GM18505 (cell line): Measurements from ENCODE around the gene NR2F1-AS1.

Experiments used
- ATAC-seq: cut with Tn5 transposase; IDR thresholded peaks from one replicate; pipeline ENCODE4 v1.9.1; 2021; ENCODE audit not compliant: unreplicated experiment
- POLR2A ChIP-seq: IDR thresholded peaks from 4 replicates; pipeline ENCODE4 v1.6.1; 2011; ENCODE audit warnings: borderline replicate concordance; ENCODE audit not compliant: insufficient read depth, insufficient read length; ENCODE audit errors: extremely low read depth

NR2F1-AS1 gene

DNA sequence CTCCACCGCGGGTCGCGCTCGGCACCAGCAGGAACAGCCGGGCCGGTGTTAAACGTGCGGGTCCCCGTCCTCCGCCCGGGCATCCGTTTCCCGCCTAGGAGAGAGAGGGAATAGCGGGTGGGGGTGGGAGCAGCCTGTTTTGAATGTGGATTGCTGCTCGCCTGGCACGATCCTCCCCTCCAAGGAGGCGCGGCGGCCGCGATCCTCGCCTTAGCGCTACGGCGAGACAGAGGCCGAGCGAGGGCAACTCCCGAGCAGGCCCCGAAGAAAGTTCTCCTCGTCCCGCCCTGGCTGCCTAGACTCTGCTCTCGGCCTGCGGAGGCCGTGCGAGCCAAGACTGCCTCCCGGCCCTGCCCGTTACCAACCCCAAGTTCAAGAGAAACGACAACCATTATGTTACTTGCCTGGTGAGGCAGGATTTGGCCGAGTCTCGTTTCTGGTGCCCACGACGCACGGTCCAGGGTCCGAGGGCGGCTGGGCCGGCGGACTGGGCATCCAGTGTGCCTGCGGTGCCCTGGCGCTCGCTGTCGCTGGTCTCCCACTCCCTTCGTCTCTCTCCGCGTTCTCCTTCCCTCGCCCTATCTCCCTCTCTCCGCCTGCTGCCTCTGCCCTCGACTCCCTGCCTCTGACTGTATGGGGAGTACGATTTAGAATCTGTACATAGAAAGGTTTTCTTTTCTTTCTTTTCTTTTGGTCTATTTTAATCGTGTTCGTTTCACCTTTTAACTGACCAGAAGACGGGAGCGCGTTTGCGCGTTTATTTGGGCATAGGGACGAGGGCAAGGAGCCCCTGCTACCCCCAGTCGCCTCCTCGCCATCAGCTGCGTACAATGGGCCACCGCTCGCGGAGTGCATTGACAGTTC is 724 bp downstream of the NR2F1-AS1 start:
- no peak for TF ChIP-seq POLR2A
- ATAC-seq, result no peak

DNA sequence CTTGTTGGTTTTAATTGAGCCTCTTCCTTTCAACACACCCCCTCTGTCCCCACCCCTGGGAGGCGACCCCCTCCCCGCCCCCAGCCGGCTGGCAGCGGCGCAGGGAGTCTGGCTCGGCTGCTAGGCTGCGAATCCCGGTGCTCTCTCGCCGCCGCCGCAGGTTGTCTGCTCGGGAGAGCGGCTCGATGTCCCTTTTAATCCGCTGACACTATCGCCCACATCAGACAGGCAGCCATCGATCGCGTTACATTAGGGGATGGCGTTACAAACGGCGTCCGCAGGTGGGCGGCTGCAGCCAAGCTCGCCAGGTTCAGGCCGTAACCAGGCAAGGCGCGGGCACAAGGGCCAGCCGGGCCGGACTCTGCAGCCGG is 1.3 kb downstream of the NR2F1-AS1 start:
- no peak for ATAC-seq
- no peak for TF ChIP-seq POLR2A

DNA sequence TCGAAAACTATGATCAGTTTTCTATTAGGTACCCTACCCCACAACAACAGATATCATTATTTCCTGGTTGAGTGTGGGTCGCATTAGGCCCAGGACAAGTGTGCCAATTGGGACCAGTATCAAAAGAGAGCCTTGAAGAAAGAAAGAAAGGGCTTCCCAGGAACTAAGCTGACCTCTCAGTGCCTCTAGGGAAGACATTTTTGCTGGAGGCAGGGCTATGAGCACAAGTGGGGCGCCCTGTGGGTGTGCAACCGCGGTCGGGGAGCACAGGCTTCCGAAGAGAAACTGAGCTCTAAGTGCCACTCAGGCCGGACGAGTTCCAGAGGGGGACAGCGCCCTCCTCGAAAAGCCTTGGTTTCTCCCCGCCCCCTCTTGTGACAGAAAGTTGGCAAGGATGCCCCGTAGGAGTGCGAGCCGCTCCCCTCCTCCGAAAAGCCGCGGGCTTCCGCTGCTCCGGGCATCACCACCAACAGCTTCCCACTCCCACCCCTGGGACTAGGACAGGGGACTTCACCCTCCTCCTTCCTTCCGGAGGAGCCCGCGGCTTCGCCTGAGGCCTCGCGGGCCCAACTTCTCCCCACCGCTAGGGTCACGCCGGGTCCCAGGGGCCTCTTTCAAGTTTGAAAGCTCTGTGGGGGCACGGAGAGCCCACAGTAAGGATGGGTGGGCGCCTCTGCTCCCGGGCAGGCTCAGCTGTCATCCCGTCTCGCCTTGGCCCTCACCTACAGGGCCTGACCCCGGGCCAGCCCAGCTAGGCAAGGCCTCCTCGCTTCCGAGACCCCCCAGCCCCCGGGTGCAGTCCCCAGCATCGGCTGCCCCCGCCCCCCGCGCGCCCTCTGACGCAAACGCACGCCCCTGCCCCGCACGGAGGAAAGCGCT is 2.0 kb downstream of the NR2F1-AS1 start:
- ATAC-seq, result no peak
- TF ChIP-seq POLR2A, result no peak

DNA sequence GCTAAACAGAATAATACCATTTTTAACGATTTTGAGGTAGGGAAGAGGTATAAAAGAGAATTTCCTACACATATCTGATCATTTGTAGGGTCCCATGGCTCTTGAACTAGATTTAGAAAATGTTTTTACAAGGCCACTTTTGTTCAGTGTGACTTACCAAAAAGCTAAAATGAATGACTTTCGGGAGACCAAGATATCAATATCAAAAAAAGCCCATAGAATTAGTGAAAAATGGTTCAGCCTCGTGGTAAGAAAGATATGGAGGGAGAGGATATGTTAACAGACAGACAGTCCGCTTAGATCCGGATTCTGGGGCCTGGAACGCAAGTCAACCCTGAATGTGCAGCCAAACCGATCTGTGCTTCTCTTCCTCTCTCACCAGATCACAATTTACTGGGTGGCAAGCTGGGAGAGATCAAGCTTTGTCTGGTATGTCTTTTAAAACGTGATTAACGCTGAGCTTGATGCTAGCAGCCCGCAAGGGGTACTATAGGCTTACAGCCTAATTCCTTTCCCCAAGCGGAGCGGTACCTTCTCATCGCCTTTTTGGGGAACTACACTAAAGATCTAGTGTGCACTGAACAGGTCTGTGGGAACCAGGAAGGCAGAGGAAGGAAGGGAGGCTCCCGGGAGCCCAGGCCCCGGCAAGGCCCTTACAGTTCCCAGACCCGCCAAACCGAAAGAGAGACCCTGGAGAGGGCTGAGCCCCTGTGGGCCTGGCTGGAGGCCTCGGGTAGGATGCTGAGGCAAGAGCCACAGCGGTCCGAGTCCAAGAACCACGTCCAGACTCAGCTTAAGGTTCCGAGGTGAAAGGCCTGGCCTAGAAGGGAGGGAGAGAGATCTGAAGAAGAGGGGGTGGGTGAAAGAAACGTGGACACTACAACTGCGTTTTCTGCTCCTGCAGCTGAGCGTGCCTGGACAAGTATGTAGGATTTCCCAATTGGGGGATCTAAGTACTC is 2.9 kb downstream of the NR2F1-AS1 start:
- TF ChIP-seq POLR2A, result no peak
- ATAC-seq, result no peak

DNA sequence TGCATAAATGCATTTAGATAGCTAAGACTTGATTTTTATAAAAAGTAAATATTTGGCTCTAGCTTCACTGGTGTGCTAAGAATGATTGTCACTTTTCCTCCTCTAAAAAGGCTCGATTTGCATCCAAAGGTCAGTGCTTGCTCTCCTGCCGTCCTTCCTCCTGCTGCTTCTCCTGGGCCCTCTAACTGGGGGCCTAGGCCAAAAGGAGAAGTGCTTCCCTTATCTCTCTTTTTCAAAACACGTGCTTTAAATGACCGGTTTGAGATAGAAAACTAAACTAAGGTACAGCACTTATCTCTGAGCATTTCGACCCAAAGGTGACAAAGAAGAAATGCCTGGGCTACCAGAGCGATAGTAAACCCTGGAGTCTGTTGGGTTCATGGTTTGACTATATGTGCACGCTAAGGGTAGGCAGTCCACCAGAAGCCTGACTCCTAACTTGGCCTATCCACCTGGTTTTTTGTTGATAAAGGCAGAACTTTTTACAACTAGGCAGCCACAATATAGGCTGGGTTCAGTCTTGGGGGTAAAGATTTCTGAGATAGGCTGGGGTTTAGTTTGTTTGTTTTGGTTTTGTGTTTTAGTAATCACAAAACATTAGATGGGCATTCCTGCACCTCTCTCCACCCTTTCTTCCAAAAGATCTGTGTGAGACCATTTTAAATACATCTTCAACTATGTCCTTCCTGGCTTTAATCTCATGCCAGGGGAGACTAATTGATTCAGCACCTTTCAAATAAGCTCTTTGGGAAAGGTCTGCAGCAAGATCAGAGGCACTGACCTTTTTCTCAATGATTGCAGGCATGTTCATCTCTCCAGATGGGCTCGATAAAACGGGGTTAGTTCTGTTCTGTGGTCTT is 3.8 kb downstream of the NR2F1-AS1 start:
- no peak for TF ChIP-seq POLR2A
- no peak for ATAC-seq

DNA sequence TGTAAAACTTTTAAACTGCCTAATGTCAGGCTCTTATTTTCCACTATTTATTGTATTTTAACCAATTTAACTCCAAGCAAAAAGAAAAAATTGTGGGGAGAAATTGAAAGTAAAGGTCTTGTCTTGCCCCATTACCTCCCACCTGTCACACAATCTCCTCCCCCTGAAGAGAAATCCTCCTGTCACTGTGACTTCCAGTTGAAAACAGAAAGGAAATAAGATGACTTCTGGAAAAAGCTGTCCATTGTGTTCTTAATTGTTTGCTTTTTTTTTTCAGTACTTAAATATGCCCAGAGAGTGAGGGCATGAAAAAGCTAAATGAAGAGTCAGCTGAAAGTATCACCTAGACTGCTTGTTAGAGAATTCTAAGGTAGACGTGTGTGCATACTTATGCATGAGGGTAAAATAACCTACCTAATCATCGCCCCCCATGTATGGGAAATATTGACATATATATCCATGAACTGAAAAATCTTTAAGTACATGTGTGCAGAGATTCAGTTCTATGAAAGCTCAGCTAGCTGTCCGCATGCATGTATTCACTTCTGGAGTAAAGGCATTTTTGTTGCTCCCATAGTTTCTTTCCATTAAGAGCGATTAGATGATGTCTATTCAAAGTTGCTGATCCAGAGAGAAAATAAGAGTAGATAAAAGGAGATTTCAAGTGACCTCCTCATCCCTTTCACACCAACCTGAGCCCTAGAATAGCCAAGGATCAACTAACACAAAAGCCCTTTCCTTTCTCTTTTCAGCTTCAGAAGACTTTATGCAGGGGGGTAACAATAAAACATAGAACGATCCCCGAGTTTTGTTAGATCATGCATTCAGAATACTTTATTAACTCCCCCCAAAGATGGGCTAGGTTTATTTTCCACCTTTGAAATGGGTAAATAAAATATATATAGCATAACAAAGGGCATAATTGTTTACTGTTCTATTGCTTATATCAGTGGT is 5.3 kb downstream of the NR2F1-AS1 start:
- TF ChIP-seq POLR2A, result no peak
- no peak for ATAC-seq

DNA sequence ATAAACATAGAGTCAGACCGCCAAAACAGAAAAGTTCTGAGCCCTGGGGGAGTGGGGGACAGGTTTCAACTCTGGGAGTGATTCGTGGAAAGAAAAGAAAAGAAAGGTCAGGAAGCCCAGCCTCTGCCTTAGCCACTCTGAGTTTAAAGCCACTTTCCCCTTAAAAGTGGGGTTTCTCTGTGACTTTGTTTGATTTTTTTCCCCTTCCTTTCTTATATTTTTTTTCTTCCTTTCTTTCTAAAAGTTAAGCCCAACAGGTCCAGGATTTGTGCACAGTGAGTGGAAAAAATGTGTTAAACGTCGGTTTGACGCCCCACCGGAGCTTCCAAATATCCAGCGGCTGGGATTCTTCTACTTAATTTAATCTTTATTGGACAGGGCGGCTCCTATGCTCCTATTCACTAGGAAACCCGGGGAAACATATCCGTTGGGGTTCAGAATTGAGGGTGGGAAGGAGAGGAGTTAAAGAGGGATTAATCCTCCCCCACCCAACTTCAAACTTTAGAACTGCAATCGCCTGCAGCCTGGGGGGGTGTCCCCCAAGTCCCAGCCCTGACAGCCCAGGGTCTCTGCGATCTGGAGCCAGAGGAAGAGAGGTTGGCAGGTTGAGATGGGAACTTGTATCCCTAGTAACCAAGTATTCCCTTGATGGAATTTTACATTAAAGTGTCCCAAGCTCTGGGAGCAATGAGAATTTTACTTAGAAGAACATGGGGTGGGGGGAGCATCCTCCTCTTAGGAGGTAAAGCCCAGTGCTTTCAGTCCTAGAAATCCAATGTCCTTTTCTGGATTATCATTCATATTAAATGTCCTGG is 6.3 kb downstream of the NR2F1-AS1 start:
- no peak for TF ChIP-seq POLR2A
- no peak for ATAC-seq

DNA sequence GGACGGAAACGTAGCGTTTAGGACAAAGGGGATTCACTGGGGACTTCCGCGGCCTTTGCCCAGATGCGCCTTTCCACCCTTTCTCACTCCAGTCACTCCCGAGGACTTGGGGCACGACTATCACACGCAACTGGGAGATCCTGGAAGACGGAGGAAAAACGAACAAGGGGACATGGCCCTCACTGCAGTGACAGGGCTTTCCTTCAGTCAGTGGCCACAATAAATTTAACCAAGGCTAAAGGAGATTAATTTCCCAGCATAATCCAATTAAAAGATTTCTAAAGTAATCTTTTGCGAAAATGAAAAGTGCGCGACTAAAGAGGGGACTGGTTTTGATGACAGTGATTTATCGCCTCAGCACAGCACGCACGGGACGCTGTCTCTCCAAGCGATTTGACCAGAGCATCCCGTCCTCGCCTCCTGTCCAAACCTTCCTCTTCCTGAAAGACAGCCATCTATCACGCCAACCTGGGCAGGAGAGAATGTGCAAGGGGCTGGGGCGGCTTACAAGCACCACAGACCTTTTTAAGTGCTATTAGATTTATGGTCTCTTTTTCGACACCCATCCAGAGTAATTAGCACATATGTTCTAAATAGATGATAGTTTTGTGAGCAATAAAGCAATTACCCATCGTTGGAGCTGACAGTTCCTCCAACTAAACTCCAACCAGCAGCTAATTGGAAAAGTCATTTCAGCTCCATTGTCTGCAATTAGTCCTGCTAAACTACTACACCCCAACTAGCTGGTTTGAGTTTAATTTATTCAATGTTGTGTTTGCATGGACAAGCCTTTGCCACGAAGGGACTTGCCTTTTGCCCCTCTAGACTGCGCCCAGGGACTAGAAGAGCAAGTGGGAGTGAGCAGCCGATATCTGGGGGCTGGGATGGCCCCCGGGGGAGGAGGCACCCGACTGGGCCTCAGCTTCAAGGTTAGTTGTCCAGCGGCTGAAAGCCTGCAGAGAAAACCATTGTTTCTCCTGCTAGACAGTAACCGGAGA is 7.4 kb downstream of the NR2F1-AS1 start:
- ATAC-seq, result no peak
- no peak for TF ChIP-seq POLR2A

DNA sequence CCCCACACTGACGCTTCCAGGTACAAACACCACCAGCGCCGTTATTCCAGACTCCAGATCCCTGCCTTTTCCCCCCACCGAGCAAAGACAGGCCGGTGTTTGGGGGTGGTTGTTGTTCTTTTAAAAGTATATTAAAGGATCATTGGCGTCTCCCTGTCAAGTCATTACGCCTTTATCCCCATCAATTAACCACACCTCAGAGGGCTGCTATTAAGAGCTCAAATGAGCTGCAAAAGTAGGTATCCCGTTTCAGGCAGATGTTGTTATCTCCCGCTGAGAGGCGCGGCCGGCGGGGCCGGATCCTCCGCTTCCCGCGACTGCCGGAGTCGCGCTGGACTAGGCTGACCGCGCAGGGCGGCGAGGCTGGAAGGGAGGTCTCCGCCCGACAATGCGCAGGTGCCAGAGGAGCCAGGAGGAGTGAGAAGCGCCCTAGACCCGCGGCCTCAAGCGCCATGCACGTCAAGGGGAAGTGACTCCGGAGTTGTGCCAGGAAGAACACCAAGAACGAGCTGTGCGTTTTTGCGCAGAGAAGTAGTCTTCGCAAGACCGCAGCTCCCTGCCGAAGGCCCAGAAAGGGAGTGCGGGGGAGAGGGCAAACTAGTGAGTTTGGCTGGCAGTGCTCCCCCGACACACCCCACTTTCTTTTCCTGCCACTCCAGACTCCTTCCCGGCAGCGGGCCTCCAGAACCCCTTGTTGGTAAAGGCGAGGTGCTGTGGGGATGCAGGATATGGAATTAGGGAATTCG is 8.2 kb downstream of the NR2F1-AS1 start:
- TF ChIP-seq POLR2A, result no peak
- no peak for ATAC-seq
